CD4-positive, alpha-beta T cell treated with Interferon alpha-2 for 1 hour (primary cell): ENCODE data around the gene SNX6.
A peak's percentile ranks its signal among the peaks of the same experiment; 100 is the strongest.
"Not testable (repeated sequence)": the region's sequence is repeated elsewhere in the genome, so short reads cannot be mapped to it uniquely, and the experiment has no call there.

Experiments used
- DNase-seq, 2 donors: peaks; one replicate each; pipeline ENCODE4 v3.0.0-alpha.2; 2020 to 2022

The SNX6 gene

DNA sequence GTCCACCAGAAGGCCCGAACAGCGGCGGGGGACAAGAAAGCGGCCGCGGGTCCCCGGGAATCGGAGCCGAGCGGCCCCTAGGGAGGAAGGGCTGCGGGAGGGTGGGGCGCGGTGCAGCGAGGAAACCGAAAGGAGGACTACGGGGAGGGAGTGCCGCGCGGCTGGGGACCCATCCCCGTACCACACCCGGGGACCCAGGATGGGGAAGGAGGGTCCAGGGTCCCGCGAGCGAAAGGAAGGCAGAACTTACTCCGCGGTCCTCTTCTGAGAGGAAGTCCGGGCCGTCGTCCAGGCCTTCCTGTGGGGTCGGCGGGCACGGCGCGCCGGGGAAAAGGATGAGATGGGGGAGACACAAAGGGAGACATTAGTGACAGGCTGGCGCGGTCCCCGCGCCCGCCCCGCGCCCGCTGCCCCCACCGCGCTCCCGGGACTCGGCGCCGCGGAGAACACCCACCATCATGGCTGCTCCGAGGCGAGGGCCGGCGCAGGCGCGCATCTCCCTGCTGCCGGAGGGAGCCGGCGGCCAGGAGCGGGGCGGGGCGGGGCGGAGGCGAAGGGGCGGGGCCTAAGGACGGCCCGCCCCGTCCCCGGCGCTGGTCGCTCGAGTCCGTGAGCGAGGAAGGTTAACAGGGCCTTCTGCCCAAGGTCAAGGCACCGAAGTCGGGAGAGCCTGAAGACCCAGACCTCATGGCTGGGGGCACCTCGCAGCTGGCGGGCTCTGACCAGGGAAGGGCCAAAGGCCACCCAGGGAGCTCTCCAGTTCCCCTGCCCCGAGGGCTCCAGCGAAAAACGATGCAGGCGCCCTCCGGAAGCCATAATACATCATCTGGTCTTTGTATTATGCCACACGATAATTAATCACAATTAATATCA, at the start of gene SNX6:
SNX6 (minus strand) TSS at position 492 of the 873 bp plus-strand sequence; CDS start at position 460, 32 bp downstream.
- peak; percentile 86 to 89 for DNase-seq

DNA sequence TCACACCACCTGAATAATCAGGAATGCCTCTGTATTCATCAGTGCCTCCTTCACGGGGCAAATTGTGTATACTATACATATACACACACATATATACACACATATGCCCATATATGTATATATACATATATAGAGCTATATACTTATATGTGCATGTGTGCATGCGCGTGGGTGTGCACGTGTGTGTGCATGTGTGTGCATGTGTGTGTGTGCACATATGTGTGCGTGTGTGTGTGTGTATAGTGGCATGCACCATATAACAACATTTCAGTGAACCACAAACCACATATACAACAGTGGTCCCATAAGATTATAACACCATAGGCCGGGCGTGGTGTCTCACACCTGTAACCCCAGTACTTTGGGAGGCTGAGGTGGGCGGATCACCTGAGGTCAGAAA, 48.8 kb upstream of the SNX6 start:
- DNase-seq = no peak

DNA sequence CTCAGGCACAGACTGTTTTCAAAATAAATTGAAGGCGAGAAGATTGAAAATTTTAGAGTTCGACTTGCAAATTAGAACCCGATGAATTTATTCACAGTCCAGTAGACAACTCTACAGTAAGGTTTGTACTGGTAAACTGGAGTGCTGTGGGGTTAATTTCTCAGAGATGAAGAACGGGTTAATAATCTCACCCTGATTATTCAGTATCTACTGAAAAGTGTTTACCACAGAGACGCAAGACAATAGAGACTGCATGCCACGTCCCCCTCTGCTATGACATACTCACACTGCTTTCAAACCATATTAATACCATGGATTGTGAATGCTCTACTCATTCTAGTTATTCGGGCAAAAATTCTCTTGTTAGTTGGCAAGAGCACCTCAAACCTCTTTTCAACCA, 48.4 kb upstream of the SNX6 start:
- DNase-seq = no peak

DNA sequence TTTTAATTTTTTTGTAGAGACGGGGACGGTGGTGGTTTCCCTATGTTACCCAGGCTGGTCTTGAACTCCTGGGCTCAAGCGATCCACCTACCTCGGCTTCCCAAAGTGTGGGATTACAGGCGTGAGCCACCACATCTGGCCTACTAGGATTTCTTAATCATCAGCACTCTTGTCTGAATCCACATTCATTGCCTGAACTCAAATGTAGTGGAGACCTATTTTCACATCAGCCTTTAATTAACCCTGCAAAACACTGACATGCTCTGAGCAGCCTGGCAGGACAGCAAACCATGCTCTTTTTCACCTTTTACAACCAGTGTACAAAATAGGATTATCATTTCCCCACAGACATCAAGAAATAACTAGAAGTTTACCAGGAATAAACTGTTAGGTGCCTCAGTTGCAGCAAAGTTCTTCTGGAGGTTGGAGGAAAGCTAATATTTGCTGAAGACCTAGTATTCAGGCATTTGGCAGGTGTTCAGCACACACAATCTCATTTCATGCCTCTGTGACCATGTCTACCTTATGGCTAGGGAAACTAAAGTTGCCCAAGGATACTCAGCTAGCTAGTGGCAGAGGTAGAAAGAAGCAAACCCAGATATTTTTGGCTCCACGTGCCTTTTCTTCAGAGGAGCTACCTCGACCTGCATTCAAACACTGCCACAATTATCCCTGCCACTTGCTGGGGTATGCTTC, 46.7 kb upstream of the SNX6 start:
- DNase-seq = no peak

DNA sequence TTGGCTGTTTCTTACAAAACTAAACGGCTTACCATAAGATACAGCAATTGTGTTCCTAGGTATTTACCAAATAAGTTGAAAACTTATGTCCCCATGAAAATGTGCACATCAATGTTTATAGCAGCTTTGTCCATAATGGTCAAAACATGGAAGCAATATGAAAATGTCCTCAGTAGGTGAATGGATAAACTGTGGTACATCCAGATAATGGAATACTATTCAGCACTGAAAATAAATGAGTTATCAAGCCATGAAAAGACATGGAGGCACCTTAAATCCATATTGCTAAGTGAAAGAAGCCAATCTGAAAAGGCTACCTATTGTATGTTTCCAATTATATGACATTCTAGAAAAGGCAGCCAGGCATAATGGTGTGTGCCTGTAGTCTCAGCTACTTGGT, 43.8 kb upstream of the SNX6 start:
- DNase-seq = no peak

DNA sequence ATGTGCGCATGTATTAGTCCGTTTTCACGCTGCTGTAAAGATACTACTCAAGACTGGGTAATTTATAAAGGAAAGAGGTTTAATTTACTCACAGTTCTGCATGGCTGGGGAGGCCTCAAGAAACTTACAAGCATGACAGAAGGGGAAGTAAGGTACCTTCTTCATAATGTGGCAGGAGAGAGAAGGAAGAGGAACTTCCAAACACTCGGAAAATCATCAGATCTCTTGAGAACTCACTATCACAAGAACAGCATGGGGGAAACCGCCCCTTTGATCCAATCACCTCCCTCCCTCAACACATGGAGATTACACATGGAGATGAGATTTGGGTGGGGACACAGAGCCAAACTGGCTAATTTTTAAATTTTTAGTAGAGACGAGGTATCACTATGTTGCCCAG, 41.8 kb upstream of the SNX6 start:
- DNase-seq = no peak

DNA sequence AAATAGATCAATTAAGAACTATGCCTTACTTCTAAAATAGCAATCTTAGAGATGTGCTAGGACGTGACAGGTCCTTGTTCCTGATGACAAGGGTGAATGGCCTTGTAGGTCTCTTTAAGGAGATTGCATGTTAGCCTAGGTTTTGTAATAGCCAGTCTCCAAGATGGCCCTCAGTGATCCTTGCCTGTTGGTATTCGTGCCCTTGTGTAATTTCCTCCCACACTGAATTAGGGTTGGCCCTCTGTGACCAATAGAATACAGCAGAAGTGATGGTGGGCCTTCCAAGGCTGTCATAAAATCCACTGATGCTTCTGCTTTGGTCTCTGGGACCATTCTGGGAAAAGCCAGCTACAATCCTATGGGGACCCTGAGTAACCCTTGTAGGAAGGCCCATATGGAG, 38.2 kb upstream of the SNX6 start:
- no peak for DNase-seq

DNA sequence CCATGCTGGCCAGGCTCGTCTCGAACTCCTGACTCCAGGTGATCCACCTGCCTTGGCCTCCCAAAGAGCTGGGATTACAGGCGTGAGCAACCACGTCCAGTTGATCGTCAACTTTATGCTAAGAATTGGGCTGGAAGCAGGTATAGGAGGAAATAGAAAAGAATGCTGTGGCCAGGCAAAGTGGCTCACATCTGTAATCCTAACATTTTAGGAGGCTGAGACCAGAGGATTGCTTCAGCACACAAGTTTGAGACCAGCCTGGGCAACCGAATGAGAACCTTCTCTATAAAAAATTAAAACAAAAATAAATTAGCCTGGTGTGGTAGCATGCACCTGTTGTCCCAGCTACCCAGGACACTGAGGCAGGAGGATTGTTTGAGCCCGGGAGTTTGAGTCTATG, 37.1 kb upstream of the SNX6 start:
- no peak for DNase-seq

DNA sequence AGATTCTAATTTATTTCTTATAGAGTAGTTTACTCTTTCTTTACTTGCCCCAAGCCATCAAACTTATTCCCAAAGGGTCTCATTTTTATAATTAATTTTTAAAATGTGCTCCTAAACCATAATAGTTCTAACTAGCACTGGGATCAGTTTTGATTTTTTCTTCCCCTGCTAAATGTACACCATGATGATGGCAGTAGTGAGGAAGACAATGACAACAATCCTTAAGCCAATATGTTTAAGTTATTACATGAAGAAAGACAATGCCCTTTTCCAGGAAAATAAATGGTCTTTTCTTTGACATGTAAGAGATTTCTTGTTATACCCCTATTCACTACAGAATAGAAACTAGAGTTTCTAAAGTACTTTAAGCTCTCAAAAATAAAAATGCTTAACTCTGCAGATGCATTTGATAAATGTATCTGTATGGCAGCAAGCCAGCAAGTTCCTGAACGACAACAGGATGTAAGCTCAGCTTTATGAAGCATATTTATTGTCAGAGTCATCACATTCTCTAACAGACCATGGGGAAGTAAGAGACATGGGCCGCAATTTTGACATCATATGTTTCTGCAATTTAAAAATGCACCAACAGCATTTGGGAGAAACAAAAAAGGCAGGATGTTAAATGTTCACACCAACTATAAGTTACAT, 36.0 kb upstream of the SNX6 start:
- peak; percentile 12 to 60 for DNase-seq

DNA sequence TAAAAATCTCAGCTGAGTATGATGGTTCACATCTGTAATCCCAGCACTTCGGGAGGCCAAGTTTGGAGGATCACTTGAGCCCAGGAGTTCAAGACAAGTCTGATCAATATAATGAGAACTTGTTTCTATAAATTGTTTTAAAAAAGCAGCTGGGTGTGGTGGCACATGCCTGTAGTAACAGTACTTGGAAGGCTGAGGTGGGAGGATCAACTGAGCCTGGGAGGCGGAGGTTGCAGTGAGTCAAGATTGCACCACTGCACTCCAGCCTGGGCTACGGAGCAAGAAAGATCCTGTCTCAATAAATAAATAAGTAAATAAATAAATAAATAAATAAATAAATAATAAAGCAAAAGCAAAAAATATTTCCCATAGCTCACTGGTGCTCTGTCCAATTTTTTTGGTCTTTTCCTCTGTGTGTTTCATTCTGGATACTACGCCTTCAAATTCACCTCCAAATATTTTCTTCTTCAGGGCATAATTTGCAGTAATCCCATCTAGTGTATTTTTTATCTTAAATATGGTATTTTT, 32.7 kb upstream of the SNX6 start:
- DNase-seq = no peak

DNA sequence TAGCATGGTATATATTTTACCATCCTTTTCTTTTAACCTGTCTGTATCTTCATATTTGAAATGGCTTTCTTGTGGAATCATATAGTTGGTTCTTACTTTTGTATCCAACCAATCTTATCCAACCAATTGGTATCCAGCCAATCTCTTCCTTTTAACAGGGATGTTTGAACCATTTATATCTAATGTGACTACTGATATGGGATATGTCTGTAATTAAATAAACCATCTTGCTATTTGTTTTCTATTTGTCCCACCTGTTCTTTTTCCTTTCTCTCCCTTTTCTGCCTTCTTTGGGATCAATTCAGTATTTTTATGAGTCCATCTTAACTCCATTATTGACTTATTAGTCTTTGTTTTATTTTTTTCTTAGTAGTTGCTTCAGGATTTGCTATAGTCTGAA, 30.8 kb upstream of the SNX6 start:
- DNase-seq = no peak

DNA sequence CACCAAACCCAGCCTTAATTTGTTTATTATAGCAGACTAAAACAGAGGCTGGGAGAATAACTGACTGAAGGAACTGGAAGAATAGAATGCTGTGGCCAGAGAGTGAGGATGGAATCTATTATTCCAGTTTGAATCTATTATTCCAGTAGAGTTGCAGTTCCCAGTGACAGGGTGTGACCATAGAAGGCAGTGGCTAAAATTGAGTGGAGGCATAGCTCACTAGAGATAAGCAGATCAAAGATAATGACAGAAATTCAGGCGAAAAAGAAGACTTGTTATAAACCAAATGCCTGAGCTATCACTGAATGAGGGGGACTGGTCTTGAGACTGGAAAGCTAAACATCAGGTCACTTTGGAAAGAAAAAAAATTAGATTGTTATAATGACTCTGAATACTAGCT, 26.0 kb upstream of the SNX6 start:
- DNase-seq = no peak

DNA sequence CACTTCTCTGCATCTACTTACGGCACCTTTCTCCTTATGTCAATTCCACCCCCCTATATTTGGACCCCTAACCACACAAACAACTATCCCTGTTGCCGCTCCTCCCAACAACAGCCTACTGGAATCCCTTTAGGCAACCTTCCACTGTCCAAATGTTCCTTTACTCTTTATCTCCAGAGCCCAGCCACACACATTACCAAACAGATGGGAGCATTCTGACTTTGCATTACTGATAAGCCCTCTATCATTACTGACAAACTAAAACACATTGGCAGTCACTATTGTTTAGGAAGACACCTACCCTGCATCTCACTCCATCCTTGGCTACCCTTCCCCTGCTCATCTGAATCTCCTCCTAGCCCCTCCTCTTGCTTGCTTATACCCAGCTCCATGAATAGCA, 23.1 kb upstream of the SNX6 start:
- DNase-seq = not testable (repeated sequence)

DNA sequence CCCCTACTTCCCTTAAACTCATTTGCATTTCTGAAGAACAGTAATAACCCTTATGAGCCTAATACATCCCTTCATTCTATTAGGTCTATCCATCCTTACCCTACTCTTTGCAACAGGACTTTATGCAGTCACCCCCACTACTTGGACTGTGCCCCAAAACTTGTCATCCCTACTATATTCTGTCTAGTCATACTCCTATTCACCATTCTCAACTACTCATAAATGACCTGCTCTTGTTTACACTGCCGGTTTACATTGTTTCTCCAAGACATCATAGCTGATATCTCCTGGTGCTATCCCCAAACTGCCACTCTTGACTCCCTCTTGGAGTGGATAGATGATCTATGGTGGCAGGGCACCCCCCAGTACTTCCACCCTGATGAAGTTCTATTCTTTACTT, 22.4 kb upstream of the SNX6 start:
- DNase-seq = not testable (repeated sequence)

DNA sequence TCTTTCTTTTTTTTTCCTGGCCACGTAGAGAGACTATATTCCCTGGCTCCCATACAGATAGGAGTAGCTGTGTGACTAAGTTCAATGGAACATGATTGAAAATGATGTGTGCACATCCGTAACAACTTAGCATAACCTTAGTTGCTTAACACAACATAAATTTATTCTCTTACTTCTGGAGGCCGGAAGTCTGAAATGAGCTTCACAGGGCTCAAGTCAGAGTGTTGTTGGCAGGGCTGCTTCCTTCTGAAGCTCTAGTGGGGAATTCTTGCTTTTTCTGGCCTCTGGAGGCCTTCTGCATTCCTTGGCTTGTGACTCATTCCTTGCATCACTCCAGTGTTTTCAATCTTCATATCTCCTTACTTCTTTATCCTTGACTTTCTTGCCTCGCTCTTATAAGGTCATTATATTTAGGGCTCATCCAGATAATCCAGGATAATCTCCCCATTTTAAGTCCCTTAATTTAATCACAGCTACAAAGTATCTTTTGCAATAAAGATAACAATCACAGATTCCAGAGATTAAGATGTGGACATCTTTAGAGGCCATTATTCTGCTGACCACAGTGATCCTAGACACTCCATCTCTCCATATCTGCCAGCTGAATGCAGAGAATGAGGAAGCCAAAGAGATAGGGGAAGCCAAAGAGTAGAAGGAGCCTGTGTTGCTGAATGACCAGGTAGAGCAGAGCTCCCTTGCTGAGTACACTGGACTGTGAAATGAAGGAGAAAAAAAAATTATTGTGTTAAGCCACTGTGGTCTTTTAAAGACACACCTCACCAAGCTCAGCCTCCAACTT, 21.0 kb upstream of the SNX6 start:
- no peak for DNase-seq

DNA sequence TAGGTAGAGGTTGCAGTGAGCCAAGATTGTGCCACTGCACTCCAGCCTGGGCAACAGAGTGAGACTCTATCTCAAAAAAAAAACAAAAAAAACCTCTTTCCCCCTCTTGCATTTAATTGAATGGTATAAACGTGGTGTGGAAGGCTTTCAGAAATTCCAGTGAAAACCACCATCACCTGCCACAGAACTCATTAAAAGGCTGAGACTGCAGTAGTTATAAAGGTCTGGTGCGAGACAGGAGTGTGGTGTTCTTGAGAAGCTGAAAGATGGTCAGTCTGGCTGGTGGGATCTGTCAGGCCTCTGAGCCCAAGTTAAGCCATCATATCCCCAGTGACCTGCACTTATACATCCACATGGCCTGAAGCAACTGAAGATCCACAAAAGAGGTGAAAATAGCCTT, 20.1 kb upstream of the SNX6 start:
- DNase-seq = not testable (repeated sequence)

DNA sequence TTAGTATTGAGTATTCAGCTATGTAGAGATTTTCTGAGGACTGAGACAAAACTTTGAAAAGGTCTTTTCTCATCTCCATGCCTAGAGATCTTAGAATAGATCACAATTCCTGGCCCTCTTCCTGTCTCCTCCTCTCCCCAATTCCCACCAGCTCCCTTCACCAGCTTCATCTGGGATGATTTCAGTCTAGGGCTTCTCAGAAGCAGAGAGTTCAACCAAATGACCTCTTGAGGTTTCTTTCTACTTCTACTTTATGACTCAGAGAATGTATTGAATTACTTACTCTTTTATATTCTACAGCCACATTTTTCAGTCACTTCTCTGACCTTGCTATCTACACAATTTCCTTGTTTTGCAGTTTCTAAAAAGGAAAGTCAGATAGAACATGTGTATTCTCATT, 19.4 kb upstream of the SNX6 start:
- no peak for DNase-seq

DNA sequence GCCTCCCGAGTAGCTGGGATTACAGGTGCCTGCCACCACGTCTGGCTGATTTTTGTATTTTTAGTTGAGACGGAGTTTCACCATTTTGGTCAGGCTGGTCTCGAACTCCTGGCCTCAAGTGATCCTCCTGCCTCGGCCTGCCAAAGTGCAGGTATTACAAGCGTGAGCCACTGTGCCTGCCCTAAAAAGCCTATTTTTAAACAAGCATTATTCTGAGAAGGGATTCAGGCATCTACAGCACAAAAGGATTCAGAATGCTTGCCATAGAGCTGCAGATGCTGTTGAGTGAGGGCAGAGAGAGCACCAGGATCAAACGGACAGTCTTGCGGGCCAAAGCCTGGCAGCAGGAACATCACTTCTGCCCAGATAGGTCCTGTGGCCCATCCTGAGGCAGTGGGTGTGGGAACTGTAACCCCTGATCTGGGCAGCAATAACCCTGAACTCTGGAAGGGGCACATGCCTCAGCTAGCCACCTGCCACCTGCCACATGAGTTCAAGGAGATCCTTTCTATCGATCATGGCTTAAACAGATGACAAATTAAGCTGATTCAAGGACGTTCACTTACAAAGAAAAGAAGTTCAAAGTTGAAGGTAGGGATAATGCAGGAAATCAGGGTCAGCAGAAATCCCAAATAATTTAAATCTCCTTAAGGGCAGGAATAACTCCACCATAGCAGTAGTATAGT, 16.8 kb upstream of the SNX6 start:
- DNase-seq = no peak

DNA sequence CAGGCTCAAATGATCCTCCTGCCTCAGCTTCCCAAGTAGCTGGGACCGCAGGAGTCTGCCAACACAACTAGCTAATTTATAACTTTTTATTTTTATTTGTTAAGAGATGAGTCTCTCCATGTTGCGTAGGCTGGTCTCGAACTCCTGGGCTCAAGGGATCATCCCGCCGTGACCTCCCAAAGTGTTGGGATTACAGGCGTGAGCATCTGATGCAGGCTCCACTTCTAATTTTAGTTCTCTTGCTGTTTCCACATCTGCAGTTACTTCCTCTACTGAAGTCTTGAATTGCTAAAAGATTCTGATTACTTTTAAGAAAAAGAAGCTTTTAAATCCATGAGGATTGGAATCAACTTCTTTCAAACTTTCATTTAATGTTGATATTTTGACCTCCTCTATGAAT, 13.4 kb upstream of the SNX6 start:
- DNase-seq = no peak

DNA sequence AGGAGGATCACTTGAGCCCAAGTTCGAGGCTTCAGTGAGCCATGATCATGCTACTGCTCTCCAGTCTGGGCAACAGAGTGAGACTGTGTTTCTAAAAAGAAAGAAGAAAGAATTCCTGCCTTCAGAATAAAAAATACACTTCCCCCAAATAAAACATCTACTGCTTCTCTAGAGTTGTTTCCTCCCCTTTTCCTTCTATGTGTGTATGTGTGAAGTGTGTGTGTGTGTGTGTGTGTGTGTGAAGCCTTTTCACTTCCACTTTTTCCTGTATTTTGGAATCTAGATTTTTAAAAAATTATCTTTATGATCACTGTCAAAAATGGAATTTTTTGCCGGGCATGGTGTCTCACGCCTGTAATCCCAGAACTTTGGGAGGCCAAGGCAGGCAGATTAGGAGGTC, 12.6 kb upstream of the SNX6 start:
- no peak for DNase-seq

DNA sequence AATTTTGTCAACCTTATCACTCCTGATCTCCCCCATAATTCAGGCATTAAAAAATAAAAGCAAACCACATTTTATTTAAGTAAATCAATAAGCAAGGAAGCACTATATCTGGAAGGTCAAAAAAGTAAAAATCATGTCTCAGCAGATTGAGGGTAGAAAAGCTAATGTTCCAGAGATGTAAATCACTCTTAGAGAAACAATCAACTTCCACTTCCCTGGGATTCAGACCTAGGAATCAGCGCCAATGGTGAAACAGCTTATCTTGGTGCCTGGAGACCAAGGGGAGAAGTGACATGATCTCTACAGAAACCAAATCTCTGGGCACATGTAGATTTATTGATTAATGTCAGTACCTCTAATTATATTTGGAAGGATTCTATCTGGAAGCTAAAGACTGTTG, 10.9 kb upstream of the SNX6 start:
- DNase-seq = no peak

DNA sequence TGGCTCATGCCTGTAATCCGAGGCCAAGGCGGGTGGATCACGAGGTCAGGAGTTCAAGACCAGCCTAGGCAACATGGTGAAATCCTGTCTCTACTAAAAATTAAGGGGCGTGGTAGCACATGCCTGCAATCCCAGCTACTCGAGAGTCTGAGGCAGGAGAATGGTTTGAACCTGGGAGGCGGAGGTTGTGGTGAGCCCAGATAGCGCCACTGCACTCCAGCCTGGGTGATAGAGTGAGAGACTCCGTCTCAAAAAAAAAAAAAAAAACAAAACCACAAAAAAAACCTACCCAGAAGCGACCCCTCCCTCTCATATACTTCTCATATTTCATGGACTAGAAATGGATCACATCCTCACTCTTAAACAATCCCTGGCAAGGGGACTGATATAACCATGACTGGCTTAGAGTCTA, 4.4 kb upstream of the SNX6 start:
- DNase-seq = not testable (repeated sequence)
